Thyroid gland (tissue), 4 donors: ENCODE measurements around the gene MORN1.

ENCODE experiments used
- POLR2A ChIP-seq, 2 donors: fragments of 450-650 bp; IDR thresholded peaks; one replicate each; pipeline ENCODE4 v1.6.1; 2017; ENCODE audit warnings: antibody characterized with exemption in 2 of 2, mild to moderate bottlenecking in 2 of 2, moderate library complexity in 1 of 2
- TF ChIP-seq, protein P1 (sequence below), 6 experiments: fragments of 200-600 bp in 3 of 6; fragments of 450-650 bp in 3 of 6; sonication (generic) in 3 of 6; IDR thresholded peaks; one replicate each; pipeline ENCODE4 v1.5.1; 2016 to 2019; ENCODE audit warnings: antibody characterized with exemption in 6 of 6, mild to moderate bottlenecking in 2 of 6, inconsistent platforms in 1 of 6, moderate library complexity in 1 of 6

DNA sequence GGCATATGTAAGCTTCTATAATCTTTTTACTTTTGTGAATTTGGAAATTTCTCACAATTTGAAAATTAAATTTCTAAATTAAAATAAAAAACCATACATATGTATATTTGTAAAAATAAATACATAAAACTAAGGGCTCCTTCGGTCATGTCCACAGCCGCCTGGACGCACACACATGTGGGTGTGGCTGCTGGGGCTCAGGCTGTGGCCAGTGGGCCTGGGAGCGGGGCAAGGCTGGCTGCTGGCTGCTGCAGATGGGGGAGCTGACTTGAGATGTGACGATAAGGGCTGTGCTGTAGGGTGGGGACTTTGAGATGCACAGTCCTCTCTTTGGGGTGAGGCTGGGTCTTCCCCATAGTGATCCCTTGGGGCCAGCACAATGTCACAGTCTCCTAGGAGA lies 5.1 kb upstream of the MORN1 start:
- TF ChIP-seq, protein P1, sequence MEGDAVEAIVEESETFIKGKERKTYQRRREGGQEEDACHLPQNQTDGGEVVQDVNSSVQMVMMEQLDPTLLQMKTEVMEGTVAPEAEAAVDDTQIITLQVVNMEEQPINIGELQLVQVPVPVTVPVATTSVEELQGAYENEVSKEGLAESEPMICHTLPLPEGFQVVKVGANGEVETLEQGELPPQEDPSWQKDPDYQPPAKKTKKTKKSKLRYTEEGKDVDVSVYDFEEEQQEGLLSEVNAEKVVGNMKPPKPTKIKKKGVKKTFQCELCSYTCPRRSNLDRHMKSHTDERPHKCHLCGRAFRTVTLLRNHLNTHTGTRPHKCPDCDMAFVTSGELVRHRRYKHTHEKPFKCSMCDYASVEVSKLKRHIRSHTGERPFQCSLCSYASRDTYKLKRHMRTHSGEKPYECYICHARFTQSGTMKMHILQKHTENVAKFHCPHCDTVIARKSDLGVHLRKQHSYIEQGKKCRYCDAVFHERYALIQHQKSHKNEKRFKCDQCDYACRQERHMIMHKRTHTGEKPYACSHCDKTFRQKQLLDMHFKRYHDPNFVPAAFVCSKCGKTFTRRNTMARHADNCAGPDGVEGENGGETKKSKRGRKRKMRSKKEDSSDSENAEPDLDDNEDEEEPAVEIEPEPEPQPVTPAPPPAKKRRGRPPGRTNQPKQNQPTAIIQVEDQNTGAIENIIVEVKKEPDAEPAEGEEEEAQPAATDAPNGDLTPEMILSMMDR (IDR thresholded peaks at IDR 0.05), result no peak
- no peak for TF ChIP-seq POLR2A (IDR thresholded peaks at IDR 0.05)
